Mesenchymal stem cell (in vitro differentiated cells and primary cell): ENCODE results near the gene ADRA2A.
A peak's percentile ranks its signal among the peaks of the same experiment; 100 is the strongest.

Source experiments
- DNase-seq: peaks from one replicate; pipeline ENCODE4 v3.0.0-alpha.2; 2013
- H2AFZ ChIP-seq: one replicate; pipeline ENCODE4 v1.6.1; 2013; ENCODE audit warnings: low read depth, mild to moderate bottlenecking, control low read depth, inconsistent platforms, low read length, moderate library complexity
- H2AK5ac ChIP-seq: 2 replicates; pipeline ENCODE4 v1.6.1; 2013; ENCODE audit warnings: low read length, moderate library complexity, mild to moderate bottlenecking, inconsistent platforms; ENCODE audit not compliant: severe bottlenecking
- H2BK120ac ChIP-seq: one replicate; pipeline ENCODE4 v1.6.1; 2013; ENCODE audit warnings: low read depth, mild to moderate bottlenecking, inconsistent platforms, low read length, moderate library complexity
- H2BK12ac ChIP-seq, 2 experiments: one replicate each; pipeline ENCODE4 v1.6.1; 2013; ENCODE audit warnings: inconsistent platforms in 2 of 2, low read length in 2 of 2, mild to moderate bottlenecking in 2 of 2, moderate library complexity in 2 of 2, control low read depth in 1 of 2
- H2BK15ac ChIP-seq: one replicate; pipeline ENCODE4 v1.6.1; 2013; ENCODE audit warnings: mild to moderate bottlenecking, low read depth, inconsistent platforms; ENCODE audit not compliant: poor library complexity, severe bottlenecking
- H2BK5ac ChIP-seq: 2 replicates; pipeline ENCODE4 v1.6.1; 2013; ENCODE audit warnings: low read depth, mild to moderate bottlenecking, low read length, control low read depth, inconsistent platforms; ENCODE audit not compliant: poor library complexity, severe bottlenecking
- H3K14ac ChIP-seq, 2 experiments: one replicate each; pipeline ENCODE4 v1.6.1; 2013; ENCODE audit warnings: inconsistent platforms in 2 of 2, low read length in 2 of 2, control low read depth in 1 of 2, mild to moderate bottlenecking in 1 of 2, moderate library complexity in 1 of 2
- H3K18ac ChIP-seq, 2 experiments: one replicate each; pipeline ENCODE4 v1.6.1; 2013; ENCODE audit warnings: inconsistent platforms in 2 of 2, low read length in 2 of 2, control low read depth in 1 of 2, low read depth in 1 of 2, mild to moderate bottlenecking in 1 of 2
- H3K23ac ChIP-seq, 2 experiments: one replicate each; pipeline ENCODE4 v1.6.1; 2013; ENCODE audit warnings: inconsistent platforms in 2 of 2, low read length in 2 of 2, mild to moderate bottlenecking in 2 of 2, moderate library complexity in 2 of 2, control low read depth in 1 of 2
- H3K27ac ChIP-seq: 2 replicates; pipeline ENCODE4 v1.5.1; 2013; ENCODE audit warnings: mild to moderate bottlenecking, moderate library complexity, low read length, control low read depth, inconsistent platforms; ENCODE audit not compliant: poor library complexity, severe bottlenecking
- H3K27me3 ChIP-seq, 2 experiments: 2 replicates each; pipeline versions ENCODE4 v1.6.1 to v1.7.0; 2013; ENCODE audit warnings: low read length in 2 of 2, mild to moderate bottlenecking in 2 of 2, moderate library complexity in 2 of 2, control low read depth in 1 of 2, inconsistent platforms in 1 of 2; ENCODE audit not compliant: control insufficient read depth in 1 of 2, insufficient read depth in 1 of 2
- H3K36me3 ChIP-seq, 2 experiments: 2 replicates each; pipeline versions ENCODE4 v1.6.1 to v1.7.0; 2013; ENCODE audit warnings: low read length in 2 of 2, control low read depth in 1 of 2, inconsistent platforms in 1 of 2, low read depth in 1 of 2, mild to moderate bottlenecking in 1 of 2; ENCODE audit not compliant: insufficient read depth in 2 of 2, control insufficient read depth in 1 of 2
- H3K4ac ChIP-seq, 2 experiments: one replicate each; pipeline ENCODE4 v1.6.1; 2013; ENCODE audit warnings: inconsistent platforms in 2 of 2, low read length in 2 of 2, mild to moderate bottlenecking in 2 of 2, moderate library complexity in 2 of 2, control low read depth in 1 of 2, low read depth in 1 of 2
- H3K4me1 ChIP-seq: 2 replicates; pipeline ENCODE4 v1.6.1; 2013; ENCODE audit warnings: low read depth, low read length, control low read depth; ENCODE audit not compliant: control insufficient read depth, insufficient read depth
- H3K4me2 ChIP-seq: 2 replicates; pipeline ENCODE4 v1.6.1; 2013; ENCODE audit warnings: low read length, mild to moderate bottlenecking, inconsistent platforms; ENCODE audit not compliant: poor library complexity, severe bottlenecking
- H3K4me3 ChIP-seq, 2 experiments: 2 replicates each; pipeline versions ENCODE4 v1.5.1 to v1.7.0; 2013; ENCODE audit warnings: low read length in 2 of 2, mild to moderate bottlenecking in 2 of 2, control low read depth in 1 of 2, low read depth in 1 of 2; ENCODE audit not compliant: insufficient read depth in 1 of 2
- H3K79me1 ChIP-seq: replicated peaks from 2 replicates; pipeline ENCODE4 v1.6.1; 2013; ENCODE audit warnings: mild to moderate bottlenecking, control low read depth, low read length, inconsistent platforms; ENCODE audit not compliant: poor library complexity, severe bottlenecking
- H3K9ac ChIP-seq: 2 replicates; pipeline ENCODE4 v1.7.0; 2013; ENCODE audit warnings: mild to moderate bottlenecking, low read length, moderate library complexity
- H3K9me3 ChIP-seq: 2 replicates; pipeline ENCODE4 v1.7.0; 2013; ENCODE audit warnings: mild to moderate bottlenecking, low read length; ENCODE audit not compliant: control insufficient read depth
- H4K8ac ChIP-seq: one replicate; pipeline ENCODE4 v1.6.1; 2013; ENCODE audit warnings: inconsistent platforms, mild to moderate bottlenecking, low read length, moderate library complexity
- H4K91ac ChIP-seq: one replicate; pipeline ENCODE4 v1.6.1; 2013; ENCODE audit warnings: mild to moderate bottlenecking, low read length, inconsistent platforms
- WGBS: methylation state at CpG from one replicate; pipeline ENCODE4 v1.1.7; 2013; ENCODE audit warnings: mixed read lengths; 5-methylcytosine and 5-hydroxymethylcytosine counted together

Gene ADRA2A

GRCh38 chr10:111077785-111078504 lies 1.1 kb downstream of the ADRA2A start:
- H2AK5ac ChIP-seq: no peak overlapping the region
- no peak overlapping the region for H2AFZ ChIP-seq
- WGBS: 52% methylated on average over 71 of the region's 78 CpGs

GRCh38 chr10:111078505-111079185 lies 1.8 kb downstream of the ADRA2A start:
- WGBS: 59% methylated on average over 101 of the region's 104 CpGs

More at GRCh38 chr10:111077785-111078504, 1.1 kb downstream of the ADRA2A start:
- H3K18ac ChIP-seq: no peak overlapping the region
- no peak overlapping the region for H4K8ac ChIP-seq
- H3K36me3 ChIP-seq: no peaks in the 10 kb centered on the region
- H2BK120ac ChIP-seq: no peak overlapping the region
- no peak overlapping the region for H3K4ac ChIP-seq
- no peak overlapping the region for H4K91ac ChIP-seq
- H3K9me3 ChIP-seq: no peaks in the 10 kb centered on the region
- peak overlapping the region; percentile 44 for H3K4me2 ChIP-seq
- no peak overlapping the region for H2BK15ac ChIP-seq
- DNase-seq: no peak
- H3K79me1 ChIP-seq: no peaks in the 10 kb centered on the region
- no peak overlapping the region for H3K23ac ChIP-seq
- no peak overlapping the region for H2BK5ac ChIP-seq
- peak overlapping the region; percentile 70 for H3K9ac ChIP-seq
- peaks cover 56% of the 10 kb centered on the region in 2 experiments for H3K27me3 ChIP-seq
- peaks cover 22% of the 10 kb centered on the region for H3K4me1 ChIP-seq
- no peak overlapping the region for H3K14ac ChIP-seq
- H2BK12ac ChIP-seq: no peak overlapping the region
- peak overlapping the region; percentile 27 to 85 for H3K4me3 ChIP-seq
- no peak overlapping the region for H3K27ac ChIP-seq

GRCh38 chr10:111079241-111079760 lies 2.5 kb downstream of the ADRA2A start:
- no peaks in the 10 kb centered on the region for H3K36me3 ChIP-seq
- H3K14ac ChIP-seq: no peak overlapping the region
- no peak overlapping the region for H2AK5ac ChIP-seq
- no peak overlapping the region for H4K91ac ChIP-seq
- no peak overlapping the region for H3K18ac ChIP-seq
- no peak overlapping the region for H2AFZ ChIP-seq
- no peaks in the 10 kb centered on the region for H3K9me3 ChIP-seq
- no peak overlapping the region for H2BK5ac ChIP-seq
- H3K4me3 ChIP-seq: no peak overlapping the region
- no peak overlapping the region for H3K4me2 ChIP-seq
- H3K79me1 ChIP-seq: no peaks in the 10 kb centered on the region
- no peak overlapping the region for H3K9ac ChIP-seq
- no peak overlapping the region for H3K27ac ChIP-seq
- no peak overlapping the region for H2BK12ac ChIP-seq
- H3K27me3 ChIP-seq: peaks cover 43% of the 10 kb centered on the region in 2 experiments
- DNase-seq: no peak
- H3K23ac ChIP-seq: no peak overlapping the region
- 96% methylated on average over 28 of the region's 28 CpGs for WGBS
- no peak overlapping the region for H2BK15ac ChIP-seq
- H3K4me1 ChIP-seq: peaks cover 22% of the 10 kb centered on the region
- H2BK120ac ChIP-seq: no peak overlapping the region
- no peak overlapping the region for H3K4ac ChIP-seq
- no peak overlapping the region for H4K8ac ChIP-seq

More at GRCh38 chr10:111078505-111079185, 1.8 kb downstream of the ADRA2A start:
- Histone ChIP-seq H3K4ac (no peak overlapping the region), H3K36me3 (no peaks in the 10 kb centered on the region), H3K23ac (no peak overlapping the region), H3K14ac (no peak overlapping the region), H2BK15ac (no peak overlapping the region), H4K91ac (no peak overlapping the region), H4K8ac (no peak overlapping the region), H3K27me3 (peaks cover 49 to 50% of the 10 kb centered on the region in 2 experiments), H3K4me2 (no peak overlapping the region), H2BK12ac (no peak overlapping the region), H3K18ac (no peak overlapping the region), H3K27ac (no peak overlapping the region), H3K4me3 (peak overlapping the region in 1 of 2 experiments; percentile 85), H3K9ac (no peak overlapping the region), H2BK120ac (no peak overlapping the region), H3K79me1 (no peaks in the 10 kb centered on the region), H2AK5ac (no peak overlapping the region), H3K9me3 (no peaks in the 10 kb centered on the region), H3K4me1 (peaks cover 22% of the 10 kb centered on the region), H2BK5ac (no peak overlapping the region), H2AFZ (no peak overlapping the region)
- no peak for DNase-seq

GRCh38 chr10:111079781-111080180 lies 3.0 kb downstream of the ADRA2A start:
- no peak overlapping the region for H2BK15ac ChIP-seq
- no peak overlapping the region for H3K23ac ChIP-seq
- no peak overlapping the region for H3K27ac ChIP-seq
- no peak overlapping the region for H2BK12ac ChIP-seq
- no peaks in the 10 kb centered on the region for H3K36me3 ChIP-seq
- no peaks in the 10 kb centered on the region for H3K79me1 ChIP-seq
- no peak overlapping the region for H2BK5ac ChIP-seq
- peaks cover 38 to 39% of the 10 kb centered on the region in 2 experiments for H3K27me3 ChIP-seq
- no peak overlapping the region for H2AK5ac ChIP-seq
- no peak overlapping the region for H3K18ac ChIP-seq
- H3K4me3 ChIP-seq: no peak overlapping the region
- no peak overlapping the region for H3K14ac ChIP-seq
- no peak overlapping the region for H2AFZ ChIP-seq
- peaks cover 22% of the 10 kb centered on the region for H3K4me1 ChIP-seq
- no peak overlapping the region for H3K4ac ChIP-seq
- no peak overlapping the region for H3K4me2 ChIP-seq
- 76% methylated on average over 5 of the region's 5 CpGs for WGBS
- no peak overlapping the region for H4K8ac ChIP-seq
- DNase-seq: no peak
- no peak overlapping the region for H2BK120ac ChIP-seq
- no peaks in the 10 kb centered on the region for H3K9me3 ChIP-seq
- H4K91ac ChIP-seq: no peak overlapping the region
- H3K9ac ChIP-seq: no peak overlapping the region
